Natural killer cell (primary cell): ENCODE measurements around the gene LY6G5C. TPM values are rescaled to one million over a fixed set of nuclear protein-coding genes. Genes with fewer than 3 reads are reported as not detected.

Source experiments
- ATAC-seq, 3 donors: fragments of 150-1000 bp in 2 of 3; fragments of 200-7000 bp in 1 of 3; cut with Tn5 transposase; 1 replicate in 1 of 3; 2 replicates in 2 of 3; pipeline ENCODE4 v1.10.0; 2021; ENCODE audit warnings: mild to moderate bottlenecking in 2 of 3, moderate library complexity in 2 of 3
- DNase-seq, 2 donors: peaks; one replicate each; pipeline versions ENCODE4 v3.0.0 to v3.0.0-alpha.2; 2013 to 2021; ENCODE audit warnings: mixed read lengths in 1 of 2
- H3K27ac ChIP-seq: one replicate; pipeline ENCODE4 v1.5.1; 2013; ENCODE audit warnings: mild to moderate bottlenecking, low read length
- H3K27me3 ChIP-seq: one replicate; pipeline ENCODE4 v1.6.1; 2013; ENCODE audit warnings: low read length; ENCODE audit not compliant: control insufficient read depth, insufficient read depth
- H3K36me3 ChIP-seq: one replicate; pipeline ENCODE4 v1.6.1; 2013; ENCODE audit warnings: low read length; ENCODE audit not compliant: control insufficient read depth, insufficient read depth
- H3K4me1 ChIP-seq: one replicate; pipeline ENCODE4 v1.6.1; 2013; ENCODE audit warnings: low read length; ENCODE audit not compliant: control insufficient read depth, insufficient read depth
- H3K4me3 ChIP-seq: one replicate; pipeline ENCODE4 v1.5.1; 2013; ENCODE audit warnings: low read length
- H3K9me3 ChIP-seq: one replicate; pipeline ENCODE4 v1.6.1; 2013; ENCODE audit warnings: low read length; ENCODE audit not compliant: control insufficient read depth, insufficient read depth
- H3K27ac Mint-ChIP-seq, 2 donors: one replicate each; pipeline ENCODE4 v1.8.0; 2022; ENCODE audit warnings: mild to moderate bottlenecking in 2 of 2, mixed read lengths in 2 of 2, moderate library complexity in 1 of 2
- H3K27me3 Mint-ChIP-seq, 2 donors: one replicate each; pipeline ENCODE4 v1.8.0; 2022; ENCODE audit warnings: low read depth in 2 of 2, mixed read lengths in 2 of 2
- H3K36me3 Mint-ChIP-seq: one replicate; pipeline ENCODE4 v1.8.0; 2022; ENCODE audit warnings: mixed read lengths
- H3K4me1 Mint-ChIP-seq, 2 donors: one replicate each; pipeline ENCODE4 v1.8.0; 2022; ENCODE audit warnings: mixed read lengths in 2 of 2
- H3K4me3 Mint-ChIP-seq: one replicate; pipeline ENCODE4 v1.8.0; 2022; ENCODE audit warnings: mild to moderate bottlenecking, moderate library complexity, mixed read lengths
- H3K9me3 Mint-ChIP-seq, 2 donors: one replicate each; pipeline ENCODE4 v1.8.0; 2022; ENCODE audit warnings: mixed read lengths in 2 of 2
- WGBS: methylation state at CpG from one replicate; pipeline ENCODE4 v1.1.7; 2013; ENCODE audit warnings: missing lambda C conversion rate; ENCODE audit not compliant: insufficient coverage; 5-methylcytosine and 5-hydroxymethylcytosine counted together
- intact Hi-C: fragments of 100-400 bp; cut with micrococcal nuclease; formaldehyde crosslinking; loops from one replicate; pipeline ENCODE4 v1.14.2; 2022
- total RNA-seq, 4 donors: library from RNA; stranded (reverse); fragments of 120-200 nt in 1 of 4; gene quantifications; one replicate each; pipeline versions ENCODE4 v1.2.3 to v1.2.4, GENCODE V29; 2013 to 2022
- TF ChIP-seq, protein P1 (sequence below): fragments of 200-600 bp; IDR thresholded peaks from one replicate; pipeline ENCODE4 v1.8.0; 2022; ENCODE audit warnings: antibody characterized with exemption

The LY6G5C gene
- total RNA-seq, 3 donors from 2014 or later (not counting 1 experiment from before 2014, with no cell fraction given): 2.0 to 7.9 (median 2.7) TPM

DNA sequence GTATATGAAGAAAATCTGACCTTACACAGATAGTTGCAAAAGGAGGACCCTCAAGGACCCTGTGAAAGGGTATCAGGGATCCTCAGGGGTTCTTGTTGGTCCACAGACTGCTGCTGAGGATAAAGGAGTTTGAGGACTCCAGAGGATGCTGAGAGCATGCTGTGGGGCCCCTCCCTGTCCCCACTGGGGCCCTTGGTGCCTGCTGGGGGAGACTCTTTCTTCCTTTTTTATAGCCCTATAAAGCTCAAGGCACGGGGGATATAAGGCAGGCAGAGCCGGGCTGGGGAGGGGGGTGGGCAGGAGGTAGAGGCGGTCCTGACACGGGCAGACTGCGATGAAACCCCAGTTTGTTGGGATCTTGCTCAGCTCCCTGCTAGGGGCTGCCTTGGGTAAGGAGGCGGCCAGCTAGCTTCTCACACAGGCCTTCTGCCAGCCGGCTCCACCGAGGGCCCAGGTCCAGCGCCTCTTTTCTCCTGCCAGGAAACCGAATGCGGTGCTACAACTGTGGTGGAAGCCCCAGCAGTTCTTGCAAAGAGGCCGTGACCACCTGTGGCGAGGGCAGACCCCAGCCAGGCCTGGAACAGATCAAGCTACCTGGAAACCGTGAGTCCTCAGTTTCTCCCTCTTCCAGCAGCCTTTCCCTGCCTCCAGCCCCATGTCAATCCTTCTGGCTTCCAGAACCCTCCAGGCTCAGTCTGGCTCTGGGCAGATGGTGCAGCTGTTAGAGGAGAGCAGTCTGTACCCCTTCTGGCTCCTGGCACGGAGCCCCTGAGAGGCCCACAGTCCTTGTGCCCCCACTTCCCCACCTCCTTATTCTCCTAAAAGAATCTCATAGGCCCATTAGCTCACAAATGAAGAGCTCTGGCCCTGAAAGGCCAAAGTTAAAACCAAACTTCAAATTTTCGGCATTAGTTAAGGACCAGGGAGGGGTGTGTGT lies 34.4 kb upstream of the LY6G5C start, which contains the start of gene LY6G6D:
TSS of gene LY6G6D (plus strand) at position 327 of the 937 bp plus-strand sequence. CDS start at position 335, 8 bp downstream.
- DNase-seq (no peak), ATAC-seq (no peak)
- H3K4me3 Mint-ChIP-seq: no peak within 1 kb of the TSS
- peaks cover 16 to 21% of the 10 kb centered on the region in 2 donors for H3K4me1 Mint-ChIP-seq
- H3K27me3 Mint-ChIP-seq: peaks cover 0 to 3% of the 10 kb centered on the region in 2 donors
- H3K4me3 ChIP-seq: no peak within 1 kb of the TSS
- peak within 1 kb of the TSS in 1 of 2 donors; percentile 54 for H3K27ac Mint-ChIP-seq
- H3K36me3 Mint-ChIP-seq: no peaks in the 10 kb centered on the region
- peaks cover 14% of the 10 kb centered on the region for H3K4me1 ChIP-seq
- H3K36me3 ChIP-seq: no peaks in the 10 kb centered on the region
- WGBS: 86% methylated on average over 16 of the region's 16 CpGs
- no peaks in the 10 kb centered on the region for H3K9me3 ChIP-seq
- H3K27me3 ChIP-seq: no peaks in the 10 kb centered on the region
- intact Hi-C loops: no loop called here
- H3K9me3 Mint-ChIP-seq: no peaks in the 10 kb centered on the region
- no peak within 1 kb of the TSS for H3K27ac ChIP-seq
- TF ChIP-seq, protein P1, sequence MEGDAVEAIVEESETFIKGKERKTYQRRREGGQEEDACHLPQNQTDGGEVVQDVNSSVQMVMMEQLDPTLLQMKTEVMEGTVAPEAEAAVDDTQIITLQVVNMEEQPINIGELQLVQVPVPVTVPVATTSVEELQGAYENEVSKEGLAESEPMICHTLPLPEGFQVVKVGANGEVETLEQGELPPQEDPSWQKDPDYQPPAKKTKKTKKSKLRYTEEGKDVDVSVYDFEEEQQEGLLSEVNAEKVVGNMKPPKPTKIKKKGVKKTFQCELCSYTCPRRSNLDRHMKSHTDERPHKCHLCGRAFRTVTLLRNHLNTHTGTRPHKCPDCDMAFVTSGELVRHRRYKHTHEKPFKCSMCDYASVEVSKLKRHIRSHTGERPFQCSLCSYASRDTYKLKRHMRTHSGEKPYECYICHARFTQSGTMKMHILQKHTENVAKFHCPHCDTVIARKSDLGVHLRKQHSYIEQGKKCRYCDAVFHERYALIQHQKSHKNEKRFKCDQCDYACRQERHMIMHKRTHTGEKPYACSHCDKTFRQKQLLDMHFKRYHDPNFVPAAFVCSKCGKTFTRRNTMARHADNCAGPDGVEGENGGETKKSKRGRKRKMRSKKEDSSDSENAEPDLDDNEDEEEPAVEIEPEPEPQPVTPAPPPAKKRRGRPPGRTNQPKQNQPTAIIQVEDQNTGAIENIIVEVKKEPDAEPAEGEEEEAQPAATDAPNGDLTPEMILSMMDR: no peak

DNA sequence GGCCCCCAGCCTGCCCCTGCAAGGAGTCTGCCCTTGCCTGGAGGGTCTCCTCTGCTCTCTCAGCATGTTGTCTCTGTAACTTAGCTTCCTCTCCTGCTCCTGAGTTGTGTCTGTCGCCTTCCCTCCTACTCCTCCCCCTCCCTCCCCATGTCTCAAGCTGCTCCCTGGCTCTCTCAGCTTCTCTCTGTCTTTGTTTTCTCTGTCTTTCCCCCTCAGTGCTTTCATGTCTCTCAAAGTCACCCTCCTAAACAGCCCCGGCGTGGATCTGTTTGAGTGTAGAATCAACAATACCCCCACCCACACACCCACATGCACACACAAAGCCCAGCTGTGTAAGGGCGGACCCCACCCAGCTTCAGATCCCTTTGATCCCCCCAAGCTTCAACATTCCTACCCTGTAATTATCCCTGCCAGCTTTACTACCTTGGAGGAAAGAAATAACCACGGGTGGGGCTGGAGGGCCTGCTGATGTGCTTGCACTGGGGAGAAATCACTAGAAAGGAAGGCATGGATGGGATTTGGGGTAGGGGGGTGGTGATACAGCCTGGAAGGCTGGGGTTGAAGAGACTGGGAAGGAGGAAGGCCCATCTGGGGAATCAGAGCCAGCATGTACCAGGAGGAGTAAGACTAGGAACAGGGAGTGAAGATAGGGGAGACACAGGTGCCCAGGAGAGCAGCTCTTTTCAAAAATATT lies 33.3 kb upstream of the LY6G5C start:
- Histone ChIP-seq H3K27ac (no peak overlapping the region), H3K36me3 (no peaks in the 10 kb centered on the region), H3K4me1 (peaks cover 14% of the 10 kb centered on the region), H3K4me3 (no peak overlapping the region), H3K27me3 (no peaks in the 10 kb centered on the region), H3K9me3 (no peaks in the 10 kb centered on the region)
- Mint-ChIP-seq H3K27ac (peak overlapping the region in 1 of 2 donors; percentile 54), H3K4me3 (no peak overlapping the region), H3K36me3 (no peaks in the 10 kb centered on the region), H3K9me3 (no peaks in the 10 kb centered on the region), H3K27me3 (peaks cover 0 to 3% of the 10 kb centered on the region in 2 donors), H3K4me1 (peaks cover 16 to 21% of the 10 kb centered on the region in 2 donors)
- TF ChIP-seq, protein P1: no peak
- 76% methylated on average over 5 of the region's 5 CpGs for WGBS
- ATAC-seq (no peak), DNase-seq (no peak)
- intact Hi-C loops: no loop called here

DNA sequence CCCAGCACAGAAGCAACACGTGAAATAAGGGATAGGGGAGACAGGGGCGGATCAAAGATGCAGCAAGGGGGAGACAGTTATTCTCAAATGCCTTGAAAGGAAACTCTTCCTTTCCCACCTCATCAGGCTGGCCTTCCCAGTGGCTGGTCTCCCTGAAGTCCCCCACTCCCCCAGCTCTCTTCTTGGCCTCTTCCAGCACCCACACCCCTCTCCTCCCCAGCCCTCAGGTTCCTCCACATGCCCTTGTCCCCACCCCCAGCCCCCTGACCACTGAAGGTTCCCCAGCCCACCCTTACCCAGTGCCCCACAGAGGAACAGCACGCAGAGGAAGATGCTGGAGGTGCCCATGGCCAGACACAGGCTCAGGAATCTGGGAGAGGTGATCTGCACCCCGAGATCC lies 32.6 kb upstream of the LY6G5C start:
- no peaks in the 10 kb centered on the region for H3K9me3 ChIP-seq
- DNase-seq (no peak), ATAC-seq (no peak)
- H3K36me3 Mint-ChIP-seq: no peaks in the 10 kb centered on the region
- no peak overlapping the region for H3K27ac ChIP-seq
- H3K27ac Mint-ChIP-seq: no peak overlapping the region
- no peaks in the 10 kb centered on the region for H3K27me3 ChIP-seq
- peaks cover 16 to 21% of the 10 kb centered on the region in 2 donors for H3K4me1 Mint-ChIP-seq
- no peaks in the 10 kb centered on the region for H3K36me3 ChIP-seq
- no peak overlapping the region for H3K4me3 Mint-ChIP-seq
- TF ChIP-seq, protein P1: no peak
- H3K4me3 ChIP-seq: no peak overlapping the region
- peaks cover 14% of the 10 kb centered on the region for H3K4me1 ChIP-seq
- no peaks in the 10 kb centered on the region for H3K9me3 Mint-ChIP-seq
- intact Hi-C loops: no loop called here
- 87% methylated on average over 4 of the region's 4 CpGs for WGBS
- H3K27me3 Mint-ChIP-seq: peaks cover 0 to 3% of the 10 kb centered on the region in 2 donors
